Body of pancreas (tissue), 4 donors: Measurements from ENCODE around the gene C17orf67. TPM values are rescaled to one million over a fixed set of nuclear protein-coding genes. Genes with fewer than 3 reads are reported as not detected.
A peak's percentile ranks its signal among the peaks of the same experiment; 100 is the strongest.

ENCODE experiments used
- ATAC-seq: fragments of 150-250 bp; one replicate; pipeline ENCODE4 v1.9.1; 2016
- DNase-seq, 4 donors: peaks; one replicate each; pipeline ENCODE4 v3.0.0-alpha.2; 2019
- H3K27ac ChIP-seq, 4 donors: fragments of 200-600 bp; sonication (generic); 1 replicate in 3 of 4; 2 replicates in 1 of 4; pipeline versions ENCODE4 v1.5.1 to v1.6.1; 2016 to 2019; ENCODE audit warnings: mild to moderate bottlenecking in 1 of 4, mixed read lengths in 1 of 4, moderate library complexity in 1 of 4
- H3K27me3 ChIP-seq, 2 donors: fragments of 200-600 bp; sonication (generic); one replicate each; pipeline ENCODE4 v1.6.0; 2016; ENCODE audit warnings: mild to moderate bottlenecking in 1 of 2
- H3K36me3 ChIP-seq, 2 donors: fragments of 200-600 bp; sonication (generic); replicated peaks in 1 of 2; 2 replicates each; pipeline ENCODE4 v1.5.1; 2016; ENCODE audit warnings: low read depth in 2 of 2; ENCODE audit not compliant: insufficient read depth in 1 of 2
- H3K4me1 ChIP-seq: fragments of 200-600 bp; sonication (generic); one replicate; pipeline ENCODE4 v1.6.0; 2016
- H3K4me3 ChIP-seq, 2 donors: fragments of 200-600 bp; sonication (generic); 1 replicate in 1 of 2; 2 replicates in 1 of 2; pipeline ENCODE4 v1.5.1; 2016 to 2019
- H3K9me3 ChIP-seq, 3 donors: fragments of 200-600 bp; sonication (generic); 1 replicate in 2 of 3; 2 replicates in 1 of 3; pipeline ENCODE4 v1.5.1; 2016
- CTCF ChIP-seq, 7 experiments: fragments of 450-650 bp in 4 of 7; fragments of 200-600 bp in 3 of 7; sonication (generic) in 3 of 7; IDR thresholded peaks; one replicate each; pipeline ENCODE4 v1.5.1; 2016 to 2019; ENCODE audit warnings: antibody characterized with exemption in 7 of 7
- POLR2A ChIP-seq, 3 donors: fragments of 450-650 bp; IDR thresholded peaks; one replicate each; pipeline ENCODE4 v1.6.1; 2016; ENCODE audit warnings: antibody characterized with exemption in 3 of 3, mild to moderate bottlenecking in 2 of 3
- WGBS, 2 donors: methylation state at CpG; one replicate each; pipeline ENCODE4 v1.1.5; 2017; 5-methylcytosine and 5-hydroxymethylcytosine counted together
- intact Hi-C: fragments of 100-400 bp; cut with DNase I; formaldehyde crosslinking; loops from one replicate; pipeline ENCODE4 v1.15.1; 2023
- total RNA-seq, 2 donors: library from RNA; depleted of rRNA; stranded (reverse); fragments of >200 nt; gene quantifications; one replicate each; pipeline ENCODE4 v1.1.0, GENCODE V29; 2016

C17orf67 gene
- total RNA-seq, 2 donors from 2014 or later: 0.78 to 2.3 TPM

GRCh38 chr17:56850591-56850990, 16.9 kb upstream of the C17orf67 start:
- Histone ChIP-seq H3K4me3 (no peak overlapping the region), H3K4me1 (no peaks in the 10 kb centered on the region), H3K27me3 (no peaks in the 10 kb centered on the region), H3K9me3 (no peaks in the 10 kb centered on the region), H3K36me3 (peaks cover 0 to 4% of the 10 kb centered on the region in 2 donors), H3K27ac (no peak overlapping the region)
- WGBS, 2 donors: 81 to 89% methylated on average over 2 of the region's 2 CpGs
- intact Hi-C loops: no loop called here
- no peak for TF ChIP-seq CTCF (IDR thresholded peaks at IDR 0.05)
- DNase-seq: no peak
- ATAC-seq: no peak

DNA sequence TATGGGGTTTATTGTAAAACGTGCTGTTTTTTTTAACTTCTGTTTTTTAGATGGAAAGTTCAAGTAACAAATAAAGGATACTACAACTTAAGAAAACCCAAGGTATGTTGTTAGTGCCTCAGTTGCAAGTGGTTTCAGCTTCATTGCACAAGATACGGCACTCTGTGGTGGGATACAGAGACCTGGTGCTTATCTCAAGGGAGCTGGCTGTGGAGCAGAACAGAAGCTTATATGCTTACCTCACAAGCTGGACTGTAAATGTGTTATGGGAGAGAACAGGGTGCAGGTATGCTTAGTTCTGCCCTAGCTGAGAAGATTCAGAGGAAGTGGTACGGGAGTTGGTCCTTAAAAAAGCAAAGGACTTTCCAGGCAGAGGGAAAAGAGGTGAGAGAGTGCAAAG, 15.4 kb upstream of the C17orf67 start:
- TF ChIP-seq CTCF (IDR thresholded peaks at IDR 0.05) (no peak), POLR2A (IDR thresholded peaks at IDR 0.05) (no peak)
- WGBS, 2 donors: 47 to 63% methylated on average over 3 of the region's 3 CpGs
- Histone ChIP-seq H3K27me3 (no peaks in the 10 kb centered on the region), H3K4me1 (no peaks in the 10 kb centered on the region), H3K36me3 (peaks cover 0 to 4% of the 10 kb centered on the region in 2 donors), H3K4me3 (no peak overlapping the region), H3K27ac (no peak overlapping the region), H3K9me3 (no peaks in the 10 kb centered on the region)
- DNase-seq (no peak), ATAC-seq (no peak)
- intact Hi-C loops: no loop called here

- WGBS, 2 donors: 86 to 93% methylated on average over 4 of the region's 4 CpGs
- H3K9me3 ChIP-seq: no peaks in the 10 kb centered on the region
- no peak overlapping the region for H3K27ac ChIP-seq
- peaks cover 7% of the 10 kb centered on the region for H3K4me1 ChIP-seq
- no peak overlapping the region for H3K4me3 ChIP-seq
- intact Hi-C loops: no loop called here
- TF ChIP-seq CTCF (IDR thresholded peaks at IDR 0.05): no peak
- TF ChIP-seq POLR2A (IDR thresholded peaks at IDR 0.05): no peak
- no peaks in the 10 kb centered on the region for H3K27me3 ChIP-seq
- peaks cover 0 to 4% of the 10 kb centered on the region in 2 donors for H3K36me3 ChIP-seq
- DNase-seq (no peak), ATAC-seq (no peak)
Measured at GRCh38 chr17:56847106-56847505, 13.4 kb upstream of the C17orf67 start.

GRCh38 chr17:56845934-56846333, 12.2 kb upstream of the C17orf67 start:
- H3K36me3 ChIP-seq: peaks cover 0 to 4% of the 10 kb centered on the region in 2 donors
- H3K27ac ChIP-seq: no peak overlapping the region
- peaks cover 7% of the 10 kb centered on the region for H3K4me1 ChIP-seq
- no peak overlapping the region for H3K4me3 ChIP-seq
- TF ChIP-seq CTCF (IDR thresholded peaks at IDR 0.05) (no peak), POLR2A (IDR thresholded peaks at IDR 0.05) (no peak)
- intact Hi-C loops: no loop called here
- no peaks in the 10 kb centered on the region for H3K27me3 ChIP-seq
- no peak for DNase-seq
- 90 to 93% methylated on average over 1 of the region's 1 CpG for WGBS, 2 donors
- no peak for ATAC-seq
- H3K9me3 ChIP-seq: no peaks in the 10 kb centered on the region

- TF ChIP-seq POLR2A (IDR thresholded peaks at IDR 0.05) (no peak), CTCF (IDR thresholded peaks at IDR 0.05) (no peak)
- Histone ChIP-seq H3K9me3 (no peaks in the 10 kb centered on the region), H3K36me3 (no peaks in the 10 kb centered on the region), H3K27me3 (no peaks in the 10 kb centered on the region), H3K4me3 (no peak overlapping the region), H3K27ac (peak overlapping the region in 1 of 4 donors; percentile 25), H3K4me1 (peaks cover 12% of the 10 kb centered on the region)
- intact Hi-C loops: no loop called here
- DNase-seq (no peak), ATAC-seq (no peak)
- 48 to 58% methylated on average over 2 of the region's 2 CpGs for WGBS, 2 donors
Measured at GRCh38 chr17:56842577-56842976, 8.9 kb upstream of the C17orf67 start.
